T-helper 1 cell (primary cell): ENCODE measurements around the gene ORC6.
A peak's percentile ranks its signal among the peaks of the same experiment; 100 is the strongest.

Experiments
- DNase-seq, 5 donors: peaks; one replicate each; pipeline ENCODE4 v3.0.0-alpha.2; 2012 to 2020

Gene ORC6

GRCh38 chr16:46733319-46733830 lies 43.9 kb downstream of the ORC6 start:
- DNase-seq, result no peak

GRCh38 chr16:46736695-46737094 lies 47.2 kb downstream of the ORC6 start:
- DNase-seq, result no peak

- DNase-seq, result no peak
Measured at GRCh38 chr16:46737621-46738214, 48.3 kb downstream of the ORC6 start.

- DNase-seq, result no peak
Measured at GRCh38 chr16:46739934-46740333, 50.5 kb downstream of the ORC6 start.

- DNase-seq, result peak in 1 of 5 donors; percentile 27
Measured at GRCh38 chr16:46743232-46743719, 53.8 kb downstream of the ORC6 start.

GRCh38 chr16:46745617-46746016 lies 56.2 kb downstream of the ORC6 start:
- no peak for DNase-seq

- DNase-seq, result no peak
Measured at GRCh38 chr16:46746821-46747776, 57.6 kb downstream of the ORC6 start.
